HUDEP-2 (cell line): ENCODE data around the gene VWA2.

ENCODE experiments used
- DNase-seq, 76 experiments: peaks; one replicate each; lab custom pipeline; 2025; ENCODE audit not compliant: unreplicated experiment in 76 of 76; lab: John Stamatoyannopoulos, UW

The VWA2 gene

GRCh38 chr10:114274616-114275453 lies 35.8 kb downstream of the VWA2 start:
- no peak for DNase-seq

GRCh38 chr10:114276066-114276465 lies 37.0 kb downstream of the VWA2 start:
- no peak for DNase-seq

GRCh38 chr10:114276671-114277070 lies 37.6 kb downstream of the VWA2 start:
- DNase-seq = no peak

- no peak for DNase-seq
These were observed 39.3 kb downstream of the VWA2 start for GRCh38 chr10:114278140-114278883.

GRCh38 chr10:114278884-114279191 lies 39.8 kb downstream of the VWA2 start:
- DNase-seq = no peak

GRCh38 chr10:114279289-114279688 lies 40.2 kb downstream of the VWA2 start:
- DNase-seq = no peak

- no peak for DNase-seq
These were observed 41.0 kb downstream of the VWA2 start for GRCh38 chr10:114279901-114280644.

- DNase-seq = no peak
These were observed 42.0 kb downstream of the VWA2 start for GRCh38 chr10:114281006-114281405.

- no peak for DNase-seq
These were observed 42.4 kb downstream of the VWA2 start for GRCh38 chr10:114281461-114281860.

- DNase-seq = no peak
These were observed 43.5 kb downstream of the VWA2 start for GRCh38 chr10:114282526-114282925.

- no peak for DNase-seq
These were observed 44.0 kb downstream of the VWA2 start for GRCh38 chr10:114283091-114283490.

GRCh38 chr10:114283535-114284234 lies 44.6 kb downstream of the VWA2 start:
- DNase-seq = no peak

- no peak for DNase-seq
These were observed 45.5 kb downstream of the VWA2 start for GRCh38 chr10:114284346-114285071.

GRCh38 chr10:114285961-114286441 lies 46.9 kb downstream of the VWA2 start:
- no peak for DNase-seq

- DNase-seq = no peak
These were observed 47.9 kb downstream of the VWA2 start for GRCh38 chr10:114286921-114287320.

- DNase-seq = no peak
These were observed 49.5 kb downstream of the VWA2 start for GRCh38 chr10:114288424-114289095.

- no peak for DNase-seq
These were observed 50.0 kb downstream of the VWA2 start for GRCh38 chr10:114289096-114289436.

- DNase-seq = no peak
These were observed 51.0 kb downstream of the VWA2 start for GRCh38 chr10:114290038-114290437.

GRCh38 chr10:114291076-114291475 lies 52.0 kb downstream of the VWA2 start:
- DNase-seq = no peak

- DNase-seq = no peak
These were observed 52.5 kb downstream of the VWA2 start for GRCh38 chr10:114291516-114291915.
